Measurements from ENCODE around the gene BBS9.

The BBS9 gene

GRCh38 chr7:33355386-33355785 lies 226.0 kb downstream of the BBS9 start:
- no peak for DNase-seq (ENCODE audit: insufficient read length, low spot score)
- no peak for FAIRE-seq
- TF ChIP-seq PAX5 (IDR thresholded peaks at IDR 0.05; ENCODE audit: insufficient read depth, low read length, severe bottlenecking) (no peak), POLR2A (IDR thresholded peaks at IDR 0.05; ENCODE audit: low read depth, low read length) (no peak), SPI1 (IDR thresholded peaks at IDR 0.05; ENCODE audit: low read depth, low read length) (no peak), TAF1 (IDR thresholded peaks at IDR 0.05; ENCODE audit: low read depth, low read length) (no peak), POLR2AphosphoS5 (IDR thresholded peaks at IDR 0.05; ENCODE audit: low read depth, low read length) (no peak), POU2F2 (IDR thresholded peaks at IDR 0.05; ENCODE audit: low read depth, low read length) (no peak)

GRCh38 chr7:33356336-33356735 lies 227.0 kb downstream of the BBS9 start:
- FAIRE-seq (no peak), DNase-seq (ENCODE audit: insufficient read length, low spot score) (no peak)
- TF ChIP-seq POU2F2 (IDR thresholded peaks at IDR 0.05; ENCODE audit: low read depth, low read length) = no peak
- TF ChIP-seq TAF1 (IDR thresholded peaks at IDR 0.05; ENCODE audit: low read depth, low read length) = no peak
- no peak for TF ChIP-seq POLR2AphosphoS5 (IDR thresholded peaks at IDR 0.05; ENCODE audit: low read depth, low read length)
- no peak for TF ChIP-seq SPI1 (IDR thresholded peaks at IDR 0.05; ENCODE audit: low read depth, low read length)

DNA sequence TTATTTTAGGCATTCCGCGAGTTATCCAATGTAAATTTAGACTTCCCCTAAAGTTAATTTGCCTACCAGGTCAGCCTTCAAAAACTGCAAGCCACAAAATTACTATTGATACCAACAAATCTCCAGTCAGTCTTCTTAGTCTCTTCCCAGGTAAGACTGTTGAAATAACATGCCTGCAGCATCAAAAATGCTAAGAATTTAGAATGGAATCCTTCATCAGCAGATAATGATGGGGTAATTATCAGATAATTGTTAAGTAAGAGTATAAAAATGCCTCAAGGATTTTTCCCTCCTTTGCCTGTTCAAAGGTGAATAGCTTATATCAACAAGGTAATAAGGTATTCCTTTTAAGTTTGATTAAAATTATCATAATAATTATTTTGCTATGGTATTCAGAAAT lies 228.5 kb downstream of the BBS9 start:
- TF ChIP-seq TAF1 (IDR thresholded peaks at IDR 0.05; ENCODE audit: low read depth, low read length) = no peak
- no peak for TF ChIP-seq POU2F2 (IDR thresholded peaks at IDR 0.05; ENCODE audit: low read depth, low read length)
- TF ChIP-seq PAX5 (IDR thresholded peaks at IDR 0.05; ENCODE audit: insufficient read depth, low read length, severe bottlenecking) = no peak
- no peak for TF ChIP-seq SPI1 (IDR thresholded peaks at IDR 0.05; ENCODE audit: low read depth, low read length)
- no peak for TF ChIP-seq POLR2A (IDR thresholded peaks at IDR 0.05; ENCODE audit: low read depth, low read length)
- TF ChIP-seq POLR2AphosphoS5 (IDR thresholded peaks at IDR 0.05; ENCODE audit: low read depth, low read length) = no peak
- DNase-seq (ENCODE audit: insufficient read length, low spot score) (no peak), FAIRE-seq (no peak)

DNA sequence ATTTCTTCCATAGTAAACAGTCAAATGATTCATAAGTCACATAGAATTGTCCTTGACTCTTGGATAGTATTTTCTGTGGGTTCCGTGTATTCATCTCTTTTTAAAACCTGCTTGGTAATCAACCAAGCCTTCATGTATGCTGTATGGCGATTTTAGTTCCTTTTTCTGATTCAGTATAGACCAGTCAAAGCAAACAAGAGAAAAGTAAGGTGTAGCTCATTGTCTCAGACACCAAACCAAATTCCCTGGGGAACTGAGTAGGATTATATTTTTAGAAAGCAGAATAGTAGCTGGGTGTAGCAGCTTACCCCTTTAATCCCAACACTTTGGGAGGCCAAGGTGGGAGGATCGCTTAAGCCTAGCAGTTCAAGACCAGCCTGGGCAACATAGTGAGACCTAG lies 240.5 kb downstream of the BBS9 start:
- FAIRE-seq (no peak), DNase-seq (ENCODE audit: insufficient read length, low spot score) (no peak)
- TF ChIP-seq POLR2A (IDR thresholded peaks at IDR 0.05; ENCODE audit: low read depth, low read length) (no peak), POU2F2 (IDR thresholded peaks at IDR 0.05; ENCODE audit: low read depth, low read length) (no peak), TAF1 (IDR thresholded peaks at IDR 0.05; ENCODE audit: low read depth, low read length) (no peak), POLR2AphosphoS5 (IDR thresholded peaks at IDR 0.05; ENCODE audit: low read depth, low read length) (no peak), SPI1 (IDR thresholded peaks at IDR 0.05; ENCODE audit: low read depth, low read length) (no peak), PAX5 (IDR thresholded peaks at IDR 0.05; ENCODE audit: insufficient read depth, low read length, severe bottlenecking) (no peak)

DNA sequence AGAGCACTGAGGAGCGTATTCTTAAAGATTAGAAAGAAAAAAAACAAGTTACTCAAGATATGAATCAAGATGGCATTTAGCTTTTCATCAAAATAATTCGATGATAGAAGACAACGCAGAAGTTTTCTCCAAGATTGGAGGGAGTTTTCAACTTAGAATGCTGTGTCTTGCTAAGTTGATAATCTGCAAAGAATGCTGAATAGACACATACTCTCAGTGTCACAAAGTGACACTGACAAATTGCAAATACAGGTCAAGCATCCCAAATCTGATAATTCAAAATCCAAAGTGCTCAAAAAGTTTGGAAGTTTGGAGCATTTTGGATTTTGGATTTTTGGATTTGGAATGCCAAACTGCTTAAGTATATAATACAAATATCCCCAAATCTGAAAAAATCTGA lies 243.8 kb downstream of the BBS9 start:
- no peak for FAIRE-seq
- TF ChIP-seq SPI1 (IDR thresholded peaks at IDR 0.05; ENCODE audit: low read depth, low read length) (no peak), POLR2AphosphoS5 (IDR thresholded peaks at IDR 0.05; ENCODE audit: low read depth, low read length) (no peak), POLR2A (IDR thresholded peaks at IDR 0.05; ENCODE audit: low read depth, low read length) (no peak), POU2F2 (IDR thresholded peaks at IDR 0.05; ENCODE audit: low read depth, low read length) (no peak), PAX5 (IDR thresholded peaks at IDR 0.05; ENCODE audit: insufficient read depth, low read length, severe bottlenecking) (no peak), TAF1 (IDR thresholded peaks at IDR 0.05; ENCODE audit: low read depth, low read length) (no peak)
- DNase-seq (ENCODE audit: insufficient read length, low spot score) = no peak

DNA sequence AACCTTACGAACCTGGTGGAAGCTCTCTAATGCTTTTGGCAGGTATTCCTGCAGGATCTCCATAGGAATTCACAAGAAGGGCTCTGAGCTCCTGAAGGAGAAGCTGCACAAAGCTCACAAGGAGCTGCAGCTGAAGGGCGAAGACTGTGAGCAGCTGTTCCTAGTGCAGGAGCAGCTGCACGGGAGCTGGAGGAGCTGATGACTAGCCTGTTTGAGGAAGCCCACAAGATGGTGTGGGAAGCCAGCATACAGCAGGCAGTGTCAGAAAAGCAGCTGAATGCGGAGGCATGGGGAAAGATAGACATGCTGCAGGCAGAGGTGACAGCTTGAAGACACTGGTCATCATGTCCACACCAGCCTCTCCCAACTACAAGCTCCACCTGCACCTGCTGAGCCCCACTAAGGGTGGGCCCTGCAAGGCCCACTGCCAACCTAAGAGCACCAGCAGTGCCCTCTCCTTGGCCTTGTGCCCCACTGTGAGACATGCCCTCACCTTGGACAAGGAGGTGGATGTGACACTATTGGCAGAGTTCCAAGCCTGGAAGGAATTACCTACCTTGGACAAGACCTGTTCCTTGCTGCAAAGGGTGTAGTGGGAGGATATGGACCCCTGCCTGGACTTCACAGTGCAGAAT lies 250.6 kb downstream of the BBS9 start:
- FAIRE-seq (no peak), DNase-seq (ENCODE audit: insufficient read length, low spot score) (no peak)
- TF ChIP-seq TAF1 (IDR thresholded peaks at IDR 0.05; ENCODE audit: low read depth, low read length) (no peak), SPI1 (IDR thresholded peaks at IDR 0.05; ENCODE audit: low read depth, low read length) (no peak), POLR2AphosphoS5 (IDR thresholded peaks at IDR 0.05; ENCODE audit: low read depth, low read length) (no peak), PAX5 (IDR thresholded peaks at IDR 0.05; ENCODE audit: insufficient read depth, low read length, severe bottlenecking) (no peak), POU2F2 (IDR thresholded peaks at IDR 0.05; ENCODE audit: low read depth, low read length) (no peak), POLR2A (IDR thresholded peaks at IDR 0.05; ENCODE audit: low read depth, low read length) (no peak)

GRCh38 chr7:33388332-33388731 lies 259.0 kb downstream of the BBS9 start:
- no peak for TF ChIP-seq POLR2AphosphoS5 (IDR thresholded peaks at IDR 0.05; ENCODE audit: low read depth, low read length)
- no peak for TF ChIP-seq SPI1 (IDR thresholded peaks at IDR 0.05; ENCODE audit: low read depth, low read length)
- no peak for TF ChIP-seq POU2F2 (IDR thresholded peaks at IDR 0.05; ENCODE audit: low read depth, low read length)
- no peak for TF ChIP-seq POLR2A (IDR thresholded peaks at IDR 0.05; ENCODE audit: low read depth, low read length)
- no peak for TF ChIP-seq TAF1 (IDR thresholded peaks at IDR 0.05; ENCODE audit: low read depth, low read length)
- no peak for TF ChIP-seq PAX5 (IDR thresholded peaks at IDR 0.05; ENCODE audit: insufficient read depth, low read length, severe bottlenecking)
- no peak for DNase-seq (ENCODE audit: insufficient read length, low spot score)
- no peak for FAIRE-seq

GRCh38 chr7:33392148-33392547 lies 262.8 kb downstream of the BBS9 start:
- FAIRE-seq = no peak
- DNase-seq (ENCODE audit: insufficient read length, low spot score) = no peak
- TF ChIP-seq POLR2A (IDR thresholded peaks at IDR 0.05; ENCODE audit: low read depth, low read length) (no peak), POLR2AphosphoS5 (IDR thresholded peaks at IDR 0.05; ENCODE audit: low read depth, low read length) (no peak), SPI1 (IDR thresholded peaks at IDR 0.05; ENCODE audit: low read depth, low read length) (no peak), POU2F2 (IDR thresholded peaks at IDR 0.05; ENCODE audit: low read depth, low read length) (no peak), TAF1 (IDR thresholded peaks at IDR 0.05; ENCODE audit: low read depth, low read length) (no peak), PAX5 (IDR thresholded peaks at IDR 0.05; ENCODE audit: insufficient read depth, low read length, severe bottlenecking) (no peak)

DNA sequence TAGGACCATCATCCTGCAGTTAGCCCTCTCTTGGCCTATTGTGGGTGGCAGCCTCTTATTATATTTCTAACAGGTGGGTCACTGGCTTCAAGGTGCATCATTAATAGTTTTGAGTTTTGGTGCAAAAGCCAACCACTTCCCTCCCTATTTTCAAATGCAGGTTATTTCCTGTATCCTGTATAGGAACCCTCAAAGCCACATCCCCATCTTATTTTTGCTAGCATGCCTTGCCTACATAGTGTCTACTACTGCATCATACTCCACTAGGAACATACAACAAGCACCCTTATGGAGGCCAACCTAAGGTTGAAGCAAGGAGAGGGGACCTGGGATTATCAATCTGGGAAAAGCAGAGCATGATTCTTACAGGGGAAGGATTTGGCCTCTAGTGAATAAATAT lies 264.4 kb downstream of the BBS9 start:
- no peak for FAIRE-seq
- no peak for TF ChIP-seq SPI1 (IDR thresholded peaks at IDR 0.05; ENCODE audit: low read depth, low read length)
- no peak for TF ChIP-seq POLR2AphosphoS5 (IDR thresholded peaks at IDR 0.05; ENCODE audit: low read depth, low read length)
- TF ChIP-seq POLR2A (IDR thresholded peaks at IDR 0.05; ENCODE audit: low read depth, low read length) = no peak
- TF ChIP-seq TAF1 (IDR thresholded peaks at IDR 0.05; ENCODE audit: low read depth, low read length) = no peak
- TF ChIP-seq PAX5 (IDR thresholded peaks at IDR 0.05; ENCODE audit: insufficient read depth, low read length, severe bottlenecking) = no peak
- TF ChIP-seq POU2F2 (IDR thresholded peaks at IDR 0.05; ENCODE audit: low read depth, low read length) = no peak
- no peak for DNase-seq (ENCODE audit: insufficient read length, low spot score)

DNA sequence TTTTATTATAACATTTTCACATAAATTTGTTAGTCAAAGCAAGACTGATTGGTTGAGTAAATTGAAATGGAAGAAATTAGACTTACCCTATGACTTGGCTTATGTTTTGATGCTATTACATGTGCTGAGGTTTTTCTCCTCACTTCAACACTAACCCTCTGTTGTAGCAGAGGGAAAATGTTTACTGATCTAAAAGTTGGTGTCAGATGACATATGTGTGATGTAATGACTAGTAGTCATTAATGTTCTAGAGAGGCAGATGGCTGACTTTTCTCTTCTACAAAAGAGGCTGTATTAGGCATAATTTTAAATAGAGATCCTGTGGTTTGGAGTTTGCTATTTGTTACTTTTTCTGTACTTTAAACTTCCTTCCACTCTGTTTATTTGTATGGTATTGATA lies 266.0 kb downstream of the BBS9 start:
- TF ChIP-seq PAX5 (IDR thresholded peaks at IDR 0.05; ENCODE audit: insufficient read depth, low read length, severe bottlenecking) (no peak), TAF1 (IDR thresholded peaks at IDR 0.05; ENCODE audit: low read depth, low read length) (no peak), POLR2A (IDR thresholded peaks at IDR 0.05; ENCODE audit: low read depth, low read length) (no peak), SPI1 (IDR thresholded peaks at IDR 0.05; ENCODE audit: low read depth, low read length) (no peak), POU2F2 (IDR thresholded peaks at IDR 0.05; ENCODE audit: low read depth, low read length) (no peak), POLR2AphosphoS5 (IDR thresholded peaks at IDR 0.05; ENCODE audit: low read depth, low read length) (no peak)
- FAIRE-seq = no peak
- no peak for DNase-seq (ENCODE audit: insufficient read length, low spot score)

Data from GM12891 (cell line).